Fibroblast of skin of right quadriceps (primary cell): ENCODE results near the gene BAHCC1.

ENCODE experiments used
- DNase-seq: peaks from one replicate; pipeline ENCODE4 v3.0.0-alpha.2; 2013

BAHCC1 gene

GRCh38 chr17:81482673-81483072 lies 87.4 kb downstream of the BAHCC1 start:
- no peak for DNase-seq

- DNase-seq, result no peak
Measured at GRCh38 chr17:81483085-81483861, 88.0 kb downstream of the BAHCC1 start.

- DNase-seq, result no peak
Measured at GRCh38 chr17:81483862-81484194, 88.6 kb downstream of the BAHCC1 start.

GRCh38 chr17:81484195-81484979 lies 89.1 kb downstream of the BAHCC1 start:
- peak; percentile 72 for DNase-seq

- DNase-seq, result no peak
Measured at GRCh38 chr17:81486199-81486810, 91.0 kb downstream of the BAHCC1 start.

GRCh38 chr17:81487089-81487486 lies 91.8 kb downstream of the BAHCC1 start:
- DNase-seq, result no peak

- peak; percentile 74 for DNase-seq
Measured at GRCh38 chr17:81487487-81488275, 92.4 kb downstream of the BAHCC1 start.

GRCh38 chr17:81488276-81488860 lies 93.1 kb downstream of the BAHCC1 start:
- DNase-seq, result no peak

- no peak for DNase-seq
Measured at GRCh38 chr17:81489012-81489997, 94.0 kb downstream of the BAHCC1 start.

GRCh38 chr17:81489998-81490992 lies 95.0 kb downstream of the BAHCC1 start:
- DNase-seq, result no peak

- DNase-seq, result no peak
Measured at GRCh38 chr17:81491181-81491581, 95.9 kb downstream of the BAHCC1 start.

GRCh38 chr17:81491761-81492160 lies 96.5 kb downstream of the BAHCC1 start:
- no peak for DNase-seq

GRCh38 chr17:81492202-81492601 lies 96.9 kb downstream of the BAHCC1 start:
- DNase-seq, result no peak

- no peak for DNase-seq
Measured at GRCh38 chr17:81492706-81493105, 97.4 kb downstream of the BAHCC1 start.

GRCh38 chr17:81493198-81494038 lies 98.2 kb downstream of the BAHCC1 start:
- no peak for DNase-seq

- no peak for DNase-seq
Measured at GRCh38 chr17:81494626-81495377, 99.5 kb downstream of the BAHCC1 start.

- DNase-seq, result no peak
Measured at GRCh38 chr17:81498953-81499600, 103.8 kb downstream of the BAHCC1 start.

- no peak for DNase-seq
Measured at GRCh38 chr17:81499601-81499970, 104.3 kb downstream of the BAHCC1 start.
